GM19438 (cell line): ENCODE results near the gene GPX4.
"Not testable (repeated sequence)": the region's sequence is repeated elsewhere in the genome, so short reads cannot be mapped to it uniquely, and the experiment has no call there.

Source experiments
- ATAC-seq: cut with Tn5 transposase; IDR thresholded peaks from one replicate; pipeline ENCODE4 v1.9.1; 2021; ENCODE audit warnings: low read depth; ENCODE audit not compliant: unreplicated experiment

The GPX4 gene

DNA sequence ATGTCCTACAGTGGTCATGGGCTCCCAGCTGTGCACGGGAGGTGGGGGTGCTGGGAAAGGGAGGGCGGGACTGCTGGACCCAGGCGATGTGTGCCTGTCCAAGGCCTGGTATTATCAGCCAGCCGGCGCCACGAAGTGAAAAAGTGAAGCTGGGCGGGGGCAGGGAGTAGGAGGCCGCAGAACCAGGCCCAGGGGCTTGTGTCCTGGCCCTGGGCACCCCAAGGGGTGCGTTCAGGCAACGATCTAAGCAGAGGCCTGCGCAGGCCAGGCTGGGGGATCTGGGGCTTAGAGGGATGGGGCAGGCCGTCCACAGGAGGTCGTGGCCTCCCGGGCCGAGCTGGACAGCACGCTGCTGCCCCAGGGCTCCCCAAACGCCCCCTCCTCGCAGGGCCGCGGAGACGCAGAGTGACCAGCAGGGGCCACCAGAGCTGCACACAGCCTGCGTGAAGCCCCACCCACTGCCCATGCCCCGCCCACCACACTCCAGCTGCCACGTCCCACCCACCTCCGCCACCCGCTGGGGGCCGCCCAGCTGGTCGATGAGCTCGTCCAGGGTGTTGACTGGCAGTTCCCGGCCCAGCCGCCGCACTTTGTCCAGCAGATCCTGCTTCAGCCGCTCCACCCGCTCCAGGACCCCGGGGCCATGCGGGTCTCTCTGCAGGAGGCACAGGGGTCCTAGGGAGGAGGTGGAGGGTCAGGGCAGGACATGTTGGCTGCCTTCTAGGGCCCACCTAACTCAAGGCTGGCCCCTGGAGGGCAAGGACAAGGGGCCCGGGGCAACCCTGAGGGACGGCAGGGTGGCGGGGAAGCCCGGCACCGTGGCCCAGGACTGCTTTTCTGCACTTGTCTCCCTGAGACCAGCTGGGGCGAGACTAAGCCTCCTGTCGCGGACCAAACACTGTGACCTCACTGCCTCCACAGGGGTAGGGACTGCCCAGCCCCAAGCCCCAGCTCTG lies 9.5 kb downstream of the GPX4 start:
- no peak for ATAC-seq

DNA sequence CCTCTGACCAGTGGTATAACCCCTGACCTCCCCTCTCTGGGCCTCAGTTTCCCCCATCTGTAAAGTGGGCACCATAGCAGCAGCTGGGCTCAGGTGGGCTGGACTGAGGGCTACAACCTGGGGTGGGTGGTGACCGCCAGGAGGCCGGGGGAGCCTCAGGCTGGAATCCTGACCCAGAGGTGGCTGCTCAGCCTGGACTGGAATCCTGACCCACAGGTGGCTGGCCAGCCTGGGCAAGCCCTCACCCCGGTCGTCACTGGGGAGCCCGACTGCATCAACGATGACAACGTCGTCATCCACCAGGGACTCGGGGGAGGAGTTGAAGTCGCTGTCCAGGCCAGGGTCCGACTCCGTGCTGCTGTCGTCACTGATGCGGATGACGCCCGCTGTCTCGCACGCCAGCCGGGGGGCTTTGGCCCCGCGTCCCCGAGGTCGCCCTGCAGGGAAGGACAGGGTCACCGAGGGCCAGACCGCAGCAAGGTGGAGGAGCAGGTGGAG lies 10.2 kb downstream of the GPX4 start:
- ATAC-seq: no peak

DNA sequence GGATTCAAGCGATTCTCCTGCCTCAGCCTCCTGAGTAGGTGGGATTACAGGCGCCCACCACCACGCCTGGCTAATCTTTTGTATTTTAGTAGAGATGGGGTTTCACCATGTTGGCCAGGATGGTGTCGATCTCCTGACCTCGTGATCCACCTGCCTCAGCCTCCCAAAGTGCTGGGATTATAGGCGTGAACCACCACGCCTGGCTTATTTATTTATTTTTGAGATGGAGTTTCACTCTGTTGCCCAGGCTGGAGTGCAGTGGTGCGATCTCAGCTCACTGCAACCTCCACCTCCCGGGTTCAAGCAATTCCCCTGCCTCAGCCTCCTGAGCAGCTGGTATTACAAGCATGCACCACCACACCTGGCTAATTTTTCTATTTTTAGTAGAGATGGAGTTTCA lies 10.9 kb downstream of the GPX4 start:
- ATAC-seq: not testable (repeated sequence)

DNA sequence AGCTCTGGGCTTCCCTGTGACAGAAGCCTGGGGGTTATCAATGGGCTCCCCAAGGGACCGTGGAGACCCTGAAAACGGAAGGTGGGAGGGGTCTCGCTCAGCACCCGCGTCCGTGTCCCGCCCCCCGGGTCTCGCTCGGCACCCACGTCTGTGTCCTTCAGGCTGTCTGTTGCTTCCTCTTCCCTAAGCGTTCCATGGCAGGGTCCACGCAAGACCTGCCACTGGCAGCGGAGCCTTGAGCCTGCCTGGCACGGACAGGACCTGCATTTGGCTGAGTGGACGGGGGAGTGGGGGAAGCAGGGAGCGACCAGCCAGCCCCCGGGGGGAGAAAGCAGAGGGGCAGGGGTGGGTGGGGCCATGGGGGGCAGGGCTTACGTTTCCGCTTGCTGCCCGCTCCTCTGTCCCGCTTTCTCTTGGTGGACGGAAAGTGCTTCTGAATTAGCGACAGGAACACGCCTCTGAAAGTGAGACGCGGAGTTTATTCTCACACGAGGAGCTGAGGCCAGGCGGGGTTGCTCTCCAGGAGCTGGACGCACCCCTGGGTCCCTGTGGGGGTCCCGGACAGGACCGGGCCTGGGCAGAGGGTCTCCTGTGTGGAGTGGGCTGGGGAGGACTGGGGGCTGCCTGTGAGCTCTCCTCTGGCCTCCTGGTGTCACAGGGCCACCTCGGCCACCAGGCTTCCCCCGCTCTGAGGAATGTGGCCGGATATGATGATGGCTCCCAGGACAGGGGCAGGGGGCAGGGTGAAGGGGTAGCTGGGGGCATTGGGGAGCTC lies 12.0 kb downstream of the GPX4 start:
- ATAC-seq: no peak

DNA sequence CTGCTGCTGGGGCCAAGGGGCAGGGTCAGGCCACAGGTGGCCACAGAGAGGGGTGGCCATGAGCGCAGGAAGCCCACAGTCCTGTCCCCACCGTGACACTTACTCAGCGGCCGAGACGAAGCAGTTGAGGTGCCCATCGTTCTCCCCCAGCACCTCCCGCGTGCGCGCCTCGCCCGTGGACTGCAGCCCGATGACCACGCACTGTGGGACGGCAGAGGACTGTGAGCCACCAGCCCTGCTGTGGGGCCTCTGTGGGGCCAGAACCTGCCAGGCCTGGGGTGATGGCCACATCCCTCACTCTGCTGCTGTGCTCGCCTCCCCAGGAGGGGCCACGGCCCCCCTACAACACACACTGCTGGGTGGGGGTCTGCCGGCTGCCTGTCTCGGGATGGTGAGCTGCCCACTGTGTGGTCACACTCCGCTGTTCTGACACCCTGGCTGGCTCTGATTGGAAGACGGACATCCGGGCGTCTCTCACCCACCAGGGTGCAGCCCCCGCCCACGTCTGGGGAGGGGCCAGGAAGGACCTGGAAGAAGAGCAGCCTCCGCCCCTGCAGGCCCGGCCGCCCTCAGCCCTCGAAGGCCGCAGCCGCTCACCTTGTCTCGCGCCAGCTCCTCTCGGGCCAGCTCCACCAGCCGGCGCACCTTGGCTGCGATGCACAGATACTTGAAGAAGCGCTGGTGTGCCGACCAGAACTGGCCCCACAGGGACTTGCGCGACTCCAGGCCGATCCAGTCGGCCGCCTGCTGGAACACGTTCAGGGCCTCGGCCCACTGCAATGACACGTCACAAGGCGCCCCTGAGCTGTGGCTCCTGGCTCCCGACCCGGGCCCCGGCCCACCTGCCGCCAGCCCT lies 13.2 kb downstream of the GPX4 start:
- ATAC-seq: no peak

- no peak for ATAC-seq
Observed at GRCh38 chr19:1117654-1118053, 13.9 kb downstream of the GPX4 start.

DNA sequence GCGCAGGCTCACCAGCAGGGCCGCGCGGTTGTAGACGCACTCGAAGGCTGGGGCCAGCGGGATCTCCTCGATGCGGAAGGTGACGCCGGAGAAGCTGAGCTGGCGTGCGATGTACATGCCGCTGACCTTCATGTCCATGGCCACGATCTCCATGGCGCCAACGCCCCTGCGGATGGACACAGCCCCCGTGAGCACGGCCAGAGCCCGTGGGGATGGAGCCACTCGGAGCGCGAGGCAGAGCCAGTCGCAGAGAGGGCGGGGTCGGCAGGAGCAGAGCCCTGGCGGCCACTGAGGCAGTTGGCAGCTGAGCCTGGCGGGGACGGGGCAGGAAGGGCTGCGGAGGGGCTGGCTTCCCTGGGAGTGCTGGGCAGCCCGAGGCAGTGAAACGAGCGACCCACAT lies 15.2 kb downstream of the GPX4 start:
- no peak for ATAC-seq

DNA sequence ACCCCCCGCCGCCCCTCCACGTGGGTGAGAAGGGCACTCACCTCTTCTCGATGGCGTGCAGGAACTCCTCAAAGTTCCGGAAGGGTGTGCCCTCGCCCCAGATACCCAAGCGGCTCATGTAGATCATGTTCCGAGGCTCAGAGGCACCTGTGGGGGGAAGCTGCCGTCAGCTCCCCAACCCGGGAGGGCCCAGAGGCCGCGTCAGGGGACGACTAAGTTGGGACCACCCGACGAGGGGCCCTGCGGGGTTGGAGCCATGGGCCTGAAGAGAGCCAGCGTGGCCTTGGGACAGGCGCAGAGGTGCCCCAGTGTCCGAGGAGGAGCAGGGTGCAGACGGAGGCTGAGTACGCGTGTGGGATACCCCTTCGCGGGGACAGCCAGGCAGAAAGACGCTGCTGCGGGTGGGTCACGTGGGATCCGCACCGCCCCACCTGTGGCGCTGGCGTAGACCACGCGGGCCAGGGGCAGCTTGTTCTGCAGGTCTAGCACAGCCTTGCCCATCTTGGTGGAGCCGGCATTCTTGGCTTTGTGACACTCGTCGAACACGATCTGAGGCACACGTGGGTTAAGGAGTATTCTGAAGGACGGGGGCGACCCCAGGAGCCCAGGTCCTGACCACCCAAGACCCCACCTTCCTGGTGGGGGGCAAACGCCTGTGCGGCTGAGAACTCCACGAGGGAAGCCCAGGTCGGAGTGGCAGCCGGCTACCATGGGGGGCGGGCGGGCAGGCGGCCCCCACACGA lies 15.9 kb downstream of the GPX4 start:
- ATAC-seq: no peak

GRCh38 chr19:1121395-1121794 lies 17.6 kb downstream of the GPX4 start:
- ATAC-seq: no peak

GRCh38 chr19:1122021-1122971 lies 18.5 kb downstream of the GPX4 start:
- no peak for ATAC-seq

DNA sequence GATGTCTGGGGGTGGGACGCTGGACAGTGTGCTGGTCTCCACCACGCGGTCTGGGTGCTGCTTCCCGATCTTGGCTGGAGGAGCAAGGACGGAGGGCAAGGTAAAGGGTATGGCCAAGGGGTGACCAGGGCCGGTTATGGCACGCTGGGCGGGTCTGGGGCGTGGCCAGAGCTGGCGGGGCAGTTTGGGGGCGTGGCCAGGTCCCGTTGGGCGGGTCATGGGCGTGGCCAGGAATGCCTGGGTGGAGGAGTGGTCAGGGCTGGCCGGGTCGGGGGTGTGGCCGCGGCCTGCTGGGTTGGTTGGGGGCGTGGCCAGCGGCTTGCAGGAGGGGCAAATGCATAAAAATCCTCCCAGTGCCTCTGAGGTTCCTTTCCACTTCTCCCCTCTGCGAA lies 19.2 kb downstream of the GPX4 start:
- no peak for ATAC-seq

- no peak for ATAC-seq
Observed at GRCh38 chr19:1123381-1123780, 19.6 kb downstream of the GPX4 start.

GRCh38 chr19:1123885-1124677 lies 20.3 kb downstream of the GPX4 start:
- no peak for ATAC-seq

- no peak for ATAC-seq
Observed at GRCh38 chr19:1125601-1126467, 22.0 kb downstream of the GPX4 start.

DNA sequence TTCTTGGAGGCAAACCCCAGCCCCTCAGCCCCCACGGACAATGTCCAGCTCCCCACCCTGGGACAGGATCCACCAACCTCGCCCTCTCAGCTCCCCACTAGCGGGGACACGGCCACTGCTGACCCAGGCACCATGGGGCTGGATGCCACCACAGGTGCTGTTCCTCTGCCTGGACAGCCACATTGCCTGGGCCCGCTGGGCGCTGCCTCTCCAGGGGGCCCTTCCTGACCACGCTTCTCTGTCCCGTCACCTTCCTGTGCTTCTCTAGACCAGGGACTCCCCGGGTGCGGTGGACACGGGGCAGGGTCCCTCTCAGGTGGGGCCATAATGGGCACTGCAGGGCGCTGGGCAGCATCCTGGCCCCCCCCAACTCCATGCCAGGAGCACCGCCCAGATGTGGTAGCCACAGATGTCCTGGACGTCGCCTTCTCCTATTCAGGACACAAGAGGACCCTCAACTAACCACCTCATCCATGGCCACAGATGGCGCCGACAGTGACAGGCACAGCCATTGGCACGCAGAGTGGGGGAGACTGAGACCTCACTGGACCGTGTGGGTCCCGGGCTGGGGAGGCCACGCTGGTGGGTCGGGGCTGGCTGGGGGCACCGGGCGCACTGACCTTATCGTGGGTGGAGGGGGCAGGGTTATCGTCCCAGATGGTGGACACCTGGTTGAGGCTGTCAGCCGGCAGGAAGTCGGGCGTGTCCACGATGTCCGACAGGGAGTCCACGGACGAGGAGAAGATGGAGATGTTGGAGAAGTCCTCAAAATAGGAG lies 23.4 kb downstream of the GPX4 start:
- ATAC-seq: no peak

GRCh38 chr19:1128106-1128505 lies 24.3 kb downstream of the GPX4 start:
- ATAC-seq: no peak
